Ovary (tissue), 9 donors: Measurements from ENCODE around the gene NOL9. TPM values are rescaled to one million over a fixed set of nuclear protein-coding genes. Genes with fewer than 3 reads are reported as not detected.

Experiments used
- DNase-seq, 5 donors: peaks; one replicate each; pipeline ENCODE4 v3.0.0-alpha.2; 2019 to 2020
- H3K27ac ChIP-seq, 2 donors: fragments of 200-600 bp; one replicate each; pipeline versions ENCODE4 v1.5.1 to v1.8.0; 2019 to 2022
- H3K27me3 ChIP-seq: fragments of 200-600 bp; one replicate; pipeline ENCODE4 v1.8.0; 2022
- H3K36me3 ChIP-seq: fragments of 200-600 bp; sonication (generic); one replicate; pipeline ENCODE4 v1.5.1; 2019
- H3K4me1 ChIP-seq: one replicate; pipeline ENCODE4 v1.8.1; 2013; ENCODE audit warnings: mild to moderate bottlenecking, moderate library complexity; ENCODE audit not compliant: insufficient read depth
- H3K4me3 ChIP-seq: fragments of 200-600 bp; sonication (generic); one replicate; pipeline ENCODE4 v1.5.1; 2017
- H3K9me3 ChIP-seq, 2 donors: fragments of 200-600 bp in 1 of 2; sonication (generic) in 1 of 2; one replicate each; pipeline versions ENCODE4 v1.5.1 to v1.8.1; 2013 to 2019; ENCODE audit warnings: mild to moderate bottlenecking in 1 of 2, moderate library complexity in 1 of 2
- EP300 ChIP-seq: sonication (generic); formaldehyde crosslinking; IDR thresholded peaks from one replicate; pipeline ENCODE4 v1.6.1; 2017; ENCODE audit warnings: antibody characterized with exemption
- POLR2A ChIP-seq: fragments of 450-650 bp; IDR thresholded peaks from one replicate; pipeline ENCODE4 v1.6.1; 2017; ENCODE audit warnings: antibody characterized with exemption, mild to moderate bottlenecking, moderate library complexity
- WGBS, 3 donors: extraction: QIAGEN DNeasy Blood & Tissue Kit in 1 of 3; methylation state at CpG; one replicate each; pipeline versions ENCODE4 v1.1.5 to v1.1.7; 2013 to 2017; 5-methylcytosine and 5-hydroxymethylcytosine counted together
- intact Hi-C, 4 donors: fragments of 100-400 bp; cut with DNase I; formaldehyde crosslinking; loops; one replicate each; pipeline versions ENCODE4 v1.11.0 to v1.15.1; 2022 to 2023
- polyA plus RNA-seq, 2 donors: library from polyadenylated mRNA; stranded (reverse); fragments of 200-250 nt in 1 of 2; fragments of 350-450 nt in 1 of 2; fragmentation: Illumina TruSeq in 1 of 2; extraction: RNeasy Lipid Tissue Mini Kit (QIAGEN cat#74804) in 1 of 2; gene quantifications; one replicate each; pipeline ENCODE4 v1.2.3, GENCODE V29; 2013 to 2014
- total RNA-seq, 7 donors: library from RNA; depleted of rRNA in 2 of 7; stranded (reverse); fragments of >200 nt in 2 of 7; fragmentation: NEBNext Ultra II Directional in 3 of 7; extraction: Animal tissue kit (Norgen Biotek cat#: 25700) in 3 of 7; gene quantifications; one replicate each; pipeline versions ENCODE4 v1.1.0 to v1.2.4, GENCODE V29; 2016 to 2023
- TF ChIP-seq, protein P1 (sequence below), 3 donors: fragments of 450-650 bp in 2 of 3; fragments of 200-600 bp in 1 of 3; IDR thresholded peaks; one replicate each; pipeline versions ENCODE4 v1.5.1 to v1.8.0; 2016 to 2022; ENCODE audit warnings: antibody characterized with exemption in 3 of 3, mild to moderate bottlenecking in 1 of 3
- donor health status: DM: no; HTN: no; CAD: no; lungs with moderate emphysema.
- donor health status: DM: no; HTN: no; CAD: no.
- donor health status: Bipolar disorder and iron deficiency.
- donor health status: DM: yes; HTN: yes; CAD: no.
- donor health status: DM: no; HTN: no; CAD: no.
- donor health status: DM: yes; HTN: yes; CAD: no.

NOL9 gene
- total and polyA plus RNA-seq, 9 donors = 7.2 to 38.9 (median 25.8) TPM

DNA sequence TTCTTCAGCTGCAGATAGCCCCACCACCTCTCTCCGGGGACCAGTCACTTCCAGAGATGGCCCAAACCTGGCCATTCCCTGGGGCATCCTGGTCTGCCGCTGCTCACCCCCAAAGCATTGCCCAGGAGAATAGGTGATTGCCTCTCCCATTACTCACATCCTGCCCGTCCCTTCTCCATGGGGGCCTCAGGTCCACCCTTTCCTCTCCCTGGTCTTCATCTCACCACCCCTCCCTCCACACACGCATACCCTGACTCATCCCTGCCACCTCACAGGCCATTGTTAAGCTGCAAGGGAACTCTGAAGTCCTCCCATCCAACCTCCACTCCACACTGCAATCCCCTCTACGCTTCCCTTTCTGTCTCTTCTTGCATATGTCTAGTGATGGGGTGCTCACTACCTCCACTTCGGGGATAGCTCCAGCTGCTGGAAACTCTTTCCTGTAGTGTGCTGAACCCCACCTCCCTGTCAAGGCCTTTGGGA is 62.8 kb downstream of the NOL9 start, which contains the start of gene PLEKHG5:
PLEKHG5 (minus strand) TSS at position 188 of the 483 bp plus-strand sequence. CDS start 14,096 bp downstream, outside the sequence.
- Histone ChIP-seq H3K36me3 (no peaks in the 10 kb centered on the region), H3K27ac (no peak within 1 kb of the TSS), H3K4me3 (peak within 1 kb of the TSS; percentile 65), H3K27me3 (no peaks in the 10 kb centered on the region), H3K4me1 (peaks cover 3% of the 10 kb centered on the region), H3K9me3 (no peaks in the 10 kb centered on the region)
- DNase-seq = no peak
- intact Hi-C loops = loop anchor here in 1 of 4 donors (10.0 kb wide), 1 partner anchor 63 kb away; the partner anchor contains the start of genes NOL9 and TAS1R1
- TF ChIP-seq POLR2A = no peak
- no peak for TF ChIP-seq EP300
- WGBS, 3 donors = 63 to 76% (median 65%) methylated on average over 6 of the region's 6 CpGs

DNA sequence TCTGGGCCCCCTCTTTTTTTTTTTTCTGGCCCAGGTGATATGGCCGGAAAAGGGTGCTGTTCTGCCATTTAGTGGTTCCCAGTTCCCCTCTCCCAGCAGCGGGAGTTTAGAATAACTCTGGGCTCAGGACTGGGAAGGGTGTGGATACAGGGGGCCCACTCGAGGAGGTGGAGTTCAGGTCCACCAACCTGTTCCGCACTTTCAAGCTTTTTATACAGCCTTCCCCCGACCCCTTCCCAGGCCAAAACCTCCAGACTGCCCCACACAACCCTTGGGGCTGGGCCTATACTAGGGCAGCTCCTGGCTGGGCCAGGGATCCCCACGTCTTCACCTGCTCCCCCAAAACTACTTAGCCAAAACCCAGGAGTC is 63.2 kb downstream of the NOL9 start:
- WGBS, 3 donors = 27 to 45% (median 34%) methylated on average over 6 of the region's 6 CpGs
- Histone ChIP-seq H3K36me3 (no peaks in the 10 kb centered on the region), H3K4me3 (peak overlapping the region; percentile 65), H3K27ac (no peak overlapping the region), H3K4me1 (peaks cover 3% of the 10 kb centered on the region), H3K27me3 (no peaks in the 10 kb centered on the region), H3K9me3 (no peaks in the 10 kb centered on the region)
- TF ChIP-seq, protein P1, sequence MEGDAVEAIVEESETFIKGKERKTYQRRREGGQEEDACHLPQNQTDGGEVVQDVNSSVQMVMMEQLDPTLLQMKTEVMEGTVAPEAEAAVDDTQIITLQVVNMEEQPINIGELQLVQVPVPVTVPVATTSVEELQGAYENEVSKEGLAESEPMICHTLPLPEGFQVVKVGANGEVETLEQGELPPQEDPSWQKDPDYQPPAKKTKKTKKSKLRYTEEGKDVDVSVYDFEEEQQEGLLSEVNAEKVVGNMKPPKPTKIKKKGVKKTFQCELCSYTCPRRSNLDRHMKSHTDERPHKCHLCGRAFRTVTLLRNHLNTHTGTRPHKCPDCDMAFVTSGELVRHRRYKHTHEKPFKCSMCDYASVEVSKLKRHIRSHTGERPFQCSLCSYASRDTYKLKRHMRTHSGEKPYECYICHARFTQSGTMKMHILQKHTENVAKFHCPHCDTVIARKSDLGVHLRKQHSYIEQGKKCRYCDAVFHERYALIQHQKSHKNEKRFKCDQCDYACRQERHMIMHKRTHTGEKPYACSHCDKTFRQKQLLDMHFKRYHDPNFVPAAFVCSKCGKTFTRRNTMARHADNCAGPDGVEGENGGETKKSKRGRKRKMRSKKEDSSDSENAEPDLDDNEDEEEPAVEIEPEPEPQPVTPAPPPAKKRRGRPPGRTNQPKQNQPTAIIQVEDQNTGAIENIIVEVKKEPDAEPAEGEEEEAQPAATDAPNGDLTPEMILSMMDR (IDR thresholded peaks at IDR 0.05) = no peak
- TF ChIP-seq EP300 (no peak), POLR2A (no peak)
- intact Hi-C loops = loop anchor here in 1 of 4 donors (10.0 kb wide), 1 partner anchor 64 kb away; the partner anchor contains the start of genes NOL9 and TAS1R1
- DNase-seq = no peak

DNA sequence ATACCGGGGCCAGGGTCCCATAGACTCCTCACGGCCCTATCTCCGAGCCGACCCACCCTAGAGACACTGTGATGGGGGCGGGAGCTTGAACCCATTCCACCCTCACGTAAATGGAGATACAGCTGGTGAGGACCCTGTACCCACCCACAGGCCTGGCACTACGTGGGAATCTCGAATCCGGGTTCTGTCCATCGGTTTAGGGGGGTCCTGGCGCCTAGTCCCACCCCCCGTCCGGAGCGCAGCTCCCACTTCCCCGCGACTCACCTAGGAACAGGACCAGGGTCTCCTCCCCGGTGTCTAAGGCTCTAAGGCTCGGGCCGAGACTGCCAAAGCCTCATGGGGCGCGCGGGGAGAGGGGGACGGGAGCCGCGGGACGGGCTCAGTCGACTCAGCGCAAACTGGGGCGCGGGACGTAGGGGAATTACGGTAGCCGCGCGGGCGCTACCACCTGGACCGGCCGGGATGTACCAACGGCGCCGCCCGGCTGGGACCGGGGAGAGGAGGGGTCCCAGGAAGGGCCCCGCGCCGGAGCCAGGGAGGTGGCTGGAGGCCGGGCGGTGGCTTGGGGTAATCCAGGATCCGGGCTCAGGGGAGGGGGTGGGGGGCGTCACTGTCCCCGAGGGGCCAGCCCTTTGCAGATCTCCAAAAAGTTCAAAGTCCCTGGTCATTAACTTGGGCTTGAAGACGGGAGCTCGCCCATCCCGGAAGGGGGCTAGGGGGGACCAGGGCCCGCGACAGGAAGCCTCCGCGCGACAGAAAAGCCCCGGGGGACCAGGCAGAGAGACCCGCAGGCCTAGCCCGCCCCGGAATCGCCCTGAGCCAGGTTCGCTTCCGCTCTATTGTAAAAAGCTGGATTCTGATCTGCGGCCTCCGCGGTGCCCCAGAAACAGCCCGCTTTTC is 63.9 kb downstream of the NOL9 start:
- Histone ChIP-seq H3K4me3 (peak overlapping the region; percentile 65), H3K36me3 (no peaks in the 10 kb centered on the region), H3K27me3 (no peaks in the 10 kb centered on the region), H3K27ac (no peak overlapping the region), H3K9me3 (no peaks in the 10 kb centered on the region), H3K4me1 (peaks cover 3% of the 10 kb centered on the region)
- peak; percentile 57 to 79 (median 61) for DNase-seq
- intact Hi-C loops = loop anchor here in 1 of 4 donors (10.0 kb wide), 1 partner anchor 64 kb away; the partner anchor contains the start of genes NOL9 and TAS1R1
- TF ChIP-seq, protein P1 (IDR thresholded peaks at IDR 0.05) = no peak
- TF ChIP-seq EP300 (no peak), POLR2A (no peak)
- 1 to 3% (median 1%) methylated on average over 37 to 70 of the region's 70 CpGs for WGBS, 3 donors

DNA sequence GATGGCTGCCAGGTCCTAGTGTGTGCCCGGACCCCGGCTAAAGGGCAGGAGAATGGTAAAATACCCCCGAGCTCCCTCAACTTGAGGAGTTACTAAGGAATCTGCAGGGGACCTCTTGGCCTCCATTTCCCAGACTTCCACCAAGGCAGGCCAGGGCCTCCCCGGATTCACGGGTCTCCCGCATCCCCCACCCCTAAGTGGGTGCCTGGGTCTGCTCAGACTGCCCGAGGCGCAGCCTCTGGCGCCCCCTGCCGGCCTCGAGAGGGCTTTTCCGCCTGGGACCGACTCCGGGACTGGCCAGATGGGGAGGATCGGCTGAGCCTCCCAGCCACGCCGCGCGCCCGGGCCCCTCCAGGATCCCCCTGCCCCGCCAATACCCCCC is 64.5 kb downstream of the NOL9 start:
- H3K4me1 ChIP-seq = peaks cover 3% of the 10 kb centered on the region
- 13 to 14% (median 13%) methylated on average over 20 to 21 of the region's 21 CpGs for WGBS, 3 donors

More for the DNA sequence above, 64.5 kb downstream of the NOL9 start:
- Histone ChIP-seq H3K4me3 (peak overlapping the region; percentile 65), H3K36me3 (no peaks in the 10 kb centered on the region), H3K27ac (no peak overlapping the region), H3K9me3 (no peaks in the 10 kb centered on the region), H3K27me3 (no peaks in the 10 kb centered on the region)
- TF ChIP-seq POLR2A = no peak
- TF ChIP-seq, protein P1 (IDR thresholded peaks at IDR 0.05) = peak; percentile 49 to 77 (median 59)
- intact Hi-C loops = loop anchor here (5.0 to 10.0 kb wide), 4 partner anchors 65 to 158 kb away; partner anchors contain the start of genes NOL9 (in 1 of the 4) and TAS1R1 (in 1 of the 4)
- peak; percentile 45 to 75 (median 65) for DNase-seq
